BE2C (cell line): ENCODE data around the gene LGALS1.

Experiments used
- DNase-seq: peaks from one replicate; pipeline ENCODE4 v3.0.0-alpha.2; 2020
- H3K27me3 ChIP-seq: fragments of 250-450 bp; sonication (Bioruptor Pico); 2 replicates; pipeline ENCODE4 v1.5.1; 2020; ENCODE audit warnings: mild to moderate bottlenecking
- H3K36me3 ChIP-seq: fragments of 250-450 bp; sonication (Bioruptor Pico); 2 replicates; pipeline ENCODE4 v1.5.1; 2020; ENCODE audit warnings: mild to moderate bottlenecking
- H3K4me1 ChIP-seq: fragments of 250-450 bp; sonication (Bioruptor Pico); 2 replicates; pipeline ENCODE4 v1.5.1; 2020
- H3K4me3 ChIP-seq: 2 replicates; pipeline ENCODE4 v1.5.1; 2011; ENCODE audit warnings: low read depth, low read length
- H3K9me3 ChIP-seq: fragments of 250-450 bp; sonication (Bioruptor Pico); 2 replicates; pipeline ENCODE4 v1.5.1; 2020
- TF ChIP-seq, protein P1 (sequence below): IDR thresholded peaks from 2 replicates; pipeline ENCODE4 v1.5.1; 2012; ENCODE audit warnings: mild to moderate bottlenecking, low read depth, low read length

The LGALS1 gene

DNA sequence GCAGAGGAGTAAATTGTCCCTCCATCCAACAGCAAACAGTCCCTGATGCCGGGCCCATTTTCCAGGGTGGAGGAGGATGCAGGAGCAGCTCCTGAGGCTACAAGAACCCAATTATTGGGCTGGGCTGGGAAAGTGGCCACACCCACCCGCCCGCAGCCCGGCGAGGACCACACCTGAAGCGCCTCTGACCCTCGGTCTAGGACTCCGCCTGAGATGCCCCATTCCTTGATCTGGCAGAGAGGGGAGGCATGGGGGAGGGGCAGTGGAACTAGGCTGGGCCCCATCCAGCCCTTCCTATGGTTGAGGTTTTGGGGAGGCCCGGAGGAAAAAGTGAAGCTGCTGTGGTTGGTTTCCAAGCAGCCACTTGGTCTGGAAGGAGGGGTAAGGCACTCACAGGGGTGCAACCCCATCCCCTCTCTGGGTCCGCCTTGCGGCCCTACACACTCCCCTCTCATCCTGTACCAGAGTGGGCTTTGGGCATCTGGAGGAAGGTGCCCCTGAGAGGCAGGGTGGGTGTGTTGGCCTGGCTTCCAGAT is 2.4 kb upstream of the LGALS1 start:
- TF ChIP-seq, protein P1, sequence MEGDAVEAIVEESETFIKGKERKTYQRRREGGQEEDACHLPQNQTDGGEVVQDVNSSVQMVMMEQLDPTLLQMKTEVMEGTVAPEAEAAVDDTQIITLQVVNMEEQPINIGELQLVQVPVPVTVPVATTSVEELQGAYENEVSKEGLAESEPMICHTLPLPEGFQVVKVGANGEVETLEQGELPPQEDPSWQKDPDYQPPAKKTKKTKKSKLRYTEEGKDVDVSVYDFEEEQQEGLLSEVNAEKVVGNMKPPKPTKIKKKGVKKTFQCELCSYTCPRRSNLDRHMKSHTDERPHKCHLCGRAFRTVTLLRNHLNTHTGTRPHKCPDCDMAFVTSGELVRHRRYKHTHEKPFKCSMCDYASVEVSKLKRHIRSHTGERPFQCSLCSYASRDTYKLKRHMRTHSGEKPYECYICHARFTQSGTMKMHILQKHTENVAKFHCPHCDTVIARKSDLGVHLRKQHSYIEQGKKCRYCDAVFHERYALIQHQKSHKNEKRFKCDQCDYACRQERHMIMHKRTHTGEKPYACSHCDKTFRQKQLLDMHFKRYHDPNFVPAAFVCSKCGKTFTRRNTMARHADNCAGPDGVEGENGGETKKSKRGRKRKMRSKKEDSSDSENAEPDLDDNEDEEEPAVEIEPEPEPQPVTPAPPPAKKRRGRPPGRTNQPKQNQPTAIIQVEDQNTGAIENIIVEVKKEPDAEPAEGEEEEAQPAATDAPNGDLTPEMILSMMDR: no peak
- H3K27me3 ChIP-seq: no peaks in the 10 kb centered on the region

DNA sequence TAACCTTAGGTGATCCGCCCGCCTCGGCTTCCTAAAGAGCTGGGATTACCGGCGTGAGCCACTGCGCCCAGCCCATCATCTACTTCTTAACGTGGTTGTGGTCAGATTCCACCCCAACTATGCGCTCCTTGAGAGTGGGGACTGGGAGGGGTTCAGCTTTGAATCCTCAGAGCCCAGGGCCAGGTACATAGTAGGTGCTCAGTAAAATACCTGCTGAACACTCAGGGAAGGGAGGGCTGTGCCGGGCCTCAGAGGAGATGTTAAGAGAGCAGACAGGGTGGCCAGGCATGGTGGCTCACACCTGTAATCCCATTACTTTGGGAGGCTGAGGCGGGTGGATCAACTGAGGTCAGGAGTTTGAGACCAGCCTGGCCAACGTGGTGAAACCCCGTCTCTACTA is 1.2 kb upstream of the LGALS1 start:
- DNase-seq: no peak
- TF ChIP-seq, protein P1: no peak
- H3K4me1 ChIP-seq: peaks cover 15% of the 10 kb centered on the region
- H3K36me3 ChIP-seq: no peaks in the 10 kb centered on the region
- no peak overlapping the region for H3K4me3 ChIP-seq
- H3K27me3 ChIP-seq: no peaks in the 10 kb centered on the region
- no peaks in the 10 kb centered on the region for H3K9me3 ChIP-seq

More for the DNA sequence above, 2.4 kb upstream of the LGALS1 start:
- Histone ChIP-seq H3K9me3 (no peaks in the 10 kb centered on the region), H3K36me3 (peaks cover 4% of the 10 kb centered on the region; the same call in 1 of the 2 replicates), H3K4me1 (peaks cover 15% of the 10 kb centered on the region), H3K4me3 (no peak overlapping the region)
- DNase-seq: no peak

DNA sequence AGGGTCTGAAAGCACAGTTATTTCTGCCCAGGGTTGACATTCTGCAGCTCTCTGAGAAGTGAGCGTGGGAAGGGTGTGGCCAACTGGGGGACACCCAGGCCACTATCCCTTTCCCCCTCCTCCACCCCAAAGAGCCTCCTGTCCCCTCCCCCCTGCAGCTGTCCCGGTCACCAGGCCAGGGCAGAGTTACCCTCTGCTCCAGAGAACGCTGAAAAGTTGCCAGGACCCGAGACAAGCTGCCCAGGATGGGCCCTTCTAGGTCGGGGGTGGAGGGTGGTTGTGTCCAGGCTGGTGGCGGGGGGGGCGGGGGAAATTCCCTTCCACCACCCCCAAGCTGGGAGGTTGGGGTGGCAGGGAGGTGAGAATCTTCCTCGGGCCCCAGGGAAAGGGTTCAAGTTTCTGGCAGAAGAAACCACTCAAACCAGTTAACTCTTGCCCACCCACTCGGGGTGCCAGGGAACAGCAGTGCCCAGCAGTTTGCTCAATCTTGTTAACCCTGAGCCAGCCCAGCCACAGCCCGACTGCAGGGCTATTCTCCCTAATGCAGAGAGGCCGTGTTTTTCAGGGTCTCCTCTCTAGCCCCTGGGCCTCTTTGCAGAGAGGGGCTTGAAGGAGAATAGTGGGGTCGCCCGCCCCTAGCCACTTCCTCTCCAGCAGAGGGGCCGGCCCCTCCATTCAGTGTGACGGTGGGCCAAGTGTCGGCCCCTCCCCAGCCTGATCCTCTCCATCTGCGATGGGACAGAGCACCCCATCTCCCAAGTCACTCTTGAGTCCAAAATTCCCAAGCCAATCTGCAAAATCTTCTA is 697 bp downstream of the LGALS1 start:
- no peaks in the 10 kb centered on the region for H3K9me3 ChIP-seq
- peaks cover 15% of the 10 kb centered on the region for H3K4me1 ChIP-seq
- H3K4me3 ChIP-seq: peak overlapping the region; percentile 52
- TF ChIP-seq, protein P1: no peak
- H3K27me3 ChIP-seq: no peaks in the 10 kb centered on the region
- peak; percentile 37 for DNase-seq
- H3K36me3 ChIP-seq: no peaks in the 10 kb centered on the region

DNA sequence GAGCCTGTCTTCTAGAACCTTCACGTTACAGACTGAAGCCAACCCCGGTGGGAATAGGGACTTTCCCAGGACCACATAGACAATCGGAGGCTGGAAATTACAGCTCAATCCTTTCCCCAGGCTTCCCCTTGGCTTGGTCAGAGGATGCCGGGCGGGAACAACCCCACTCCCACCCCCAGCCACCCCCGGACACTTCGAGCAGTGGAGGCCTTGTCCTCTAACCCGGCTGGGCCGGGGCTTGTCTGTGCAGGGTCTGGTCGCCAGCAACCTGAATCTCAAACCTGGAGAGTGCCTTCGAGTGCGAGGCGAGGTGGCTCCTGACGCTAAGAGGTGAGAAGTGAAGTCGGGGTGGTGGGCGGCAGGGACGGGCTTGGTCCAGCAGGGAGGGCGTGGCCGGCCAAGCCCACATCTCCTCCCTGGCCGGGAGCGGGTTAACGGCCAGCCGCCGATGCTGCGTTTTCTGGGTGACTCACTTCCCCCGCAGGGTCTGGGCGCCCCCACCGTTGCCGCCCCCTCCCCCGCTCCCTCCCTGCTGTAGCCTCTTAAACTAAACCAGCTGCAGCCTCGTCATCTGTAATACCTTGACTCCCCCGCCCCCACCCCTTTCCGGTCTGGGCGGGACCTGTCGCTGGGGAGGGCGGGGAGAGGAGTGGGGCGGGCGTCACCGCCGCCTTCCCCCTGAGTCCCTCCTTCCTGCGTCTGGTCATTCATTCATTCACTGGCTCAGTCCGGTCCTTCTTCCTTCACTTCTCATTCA is 1.5 kb downstream of the LGALS1 start:
- TF ChIP-seq, protein P1: no peak
- Histone ChIP-seq H3K36me3 (no peaks in the 10 kb centered on the region), H3K4me1 (peaks cover 15% of the 10 kb centered on the region), H3K9me3 (no peaks in the 10 kb centered on the region), H3K4me3 (peak overlapping the region; percentile 52), H3K27me3 (no peaks in the 10 kb centered on the region)
- DNase-seq: peak; percentile 94

DNA sequence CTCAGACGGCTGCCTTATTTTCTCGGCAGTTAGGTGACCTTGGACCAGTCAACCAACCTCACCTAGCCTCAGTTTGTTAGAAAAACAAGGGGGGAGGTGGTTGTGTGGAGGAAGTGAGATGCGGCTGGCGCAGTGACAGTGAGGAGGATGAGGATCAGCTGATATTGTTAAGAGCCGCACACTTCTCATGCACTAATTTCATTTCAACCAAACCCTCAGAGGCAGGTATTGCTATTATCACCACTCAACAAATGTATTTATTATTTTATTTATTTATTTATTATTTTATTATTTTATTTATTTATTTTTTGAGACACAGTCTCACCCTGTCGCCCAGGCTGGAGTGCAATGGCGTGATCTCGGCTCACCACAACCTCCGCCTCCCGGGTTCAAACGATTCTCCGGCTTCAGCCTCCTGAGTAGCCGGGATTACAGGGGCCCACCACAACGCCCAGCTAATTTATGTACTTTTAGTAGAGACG is 2.1 kb downstream of the LGALS1 start:
- H3K9me3 ChIP-seq: no peaks in the 10 kb centered on the region
- H3K27me3 ChIP-seq: no peaks in the 10 kb centered on the region
- TF ChIP-seq, protein P1: no peak
- H3K36me3 ChIP-seq: no peaks in the 10 kb centered on the region
- H3K4me1 ChIP-seq: peaks cover 15% of the 10 kb centered on the region
- H3K4me3 ChIP-seq: peak overlapping the region; percentile 52
- no peak for DNase-seq
